NCI-H2227 (cell line): Measurements from ENCODE around the gene TNIK.
"Not testable (repeated sequence)": the region's sequence is repeated elsewhere in the genome, so short reads cannot be mapped to it uniquely, and the experiment has no call there.

Source experiments
- DNase-seq: peaks from one replicate; lab custom pipeline; 2025; ENCODE audit not compliant: unreplicated experiment; lab: John Stamatoyannopoulos, UW

Gene TNIK

GRCh38 chr3:171388527-171388926 is 71.7 kb downstream of the TNIK start:
- no peak for DNase-seq

- no peak for DNase-seq
Measured at GRCh38 chr3:171387062-171387461, 73.1 kb downstream of the TNIK start.

- no peak for DNase-seq
Measured at GRCh38 chr3:171385086-171385485, 75.1 kb downstream of the TNIK start.

DNA sequence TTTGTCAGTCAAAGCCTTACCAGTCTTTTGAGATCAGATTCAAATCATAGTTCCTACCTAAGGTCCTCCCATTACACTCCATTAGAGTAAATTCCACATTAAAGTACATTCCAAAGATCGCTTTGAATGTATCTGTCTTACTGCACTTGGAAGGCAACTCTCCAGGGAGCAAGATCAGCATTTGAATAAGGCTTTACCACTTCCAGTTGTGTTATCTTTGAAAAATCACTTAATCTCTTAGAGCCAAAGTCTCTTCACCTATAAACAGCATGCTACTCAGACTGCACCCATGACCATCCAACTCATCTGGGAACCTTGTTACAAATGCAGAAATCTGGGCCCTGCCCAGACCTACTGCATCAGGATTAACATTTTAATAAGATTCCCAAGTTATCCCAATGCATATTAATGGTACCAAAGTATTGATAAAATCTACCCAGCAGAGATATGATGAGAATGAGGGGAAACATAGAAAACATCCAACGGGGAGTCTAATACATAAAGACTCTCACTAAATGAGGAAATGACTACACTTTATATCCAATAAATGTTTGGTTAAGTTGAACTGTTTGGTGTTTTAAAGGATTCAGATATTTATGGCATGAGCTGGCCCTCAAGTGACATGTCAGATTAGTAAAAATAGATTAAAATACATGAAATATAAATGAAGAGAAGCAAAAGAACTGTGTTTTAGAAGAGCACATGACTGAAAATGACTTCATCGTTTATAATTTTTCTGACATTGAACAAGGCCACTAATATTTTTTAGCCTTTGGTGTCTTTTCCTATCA is 75.9 kb downstream of the TNIK start:
- DNase-seq: no peak

DNA sequence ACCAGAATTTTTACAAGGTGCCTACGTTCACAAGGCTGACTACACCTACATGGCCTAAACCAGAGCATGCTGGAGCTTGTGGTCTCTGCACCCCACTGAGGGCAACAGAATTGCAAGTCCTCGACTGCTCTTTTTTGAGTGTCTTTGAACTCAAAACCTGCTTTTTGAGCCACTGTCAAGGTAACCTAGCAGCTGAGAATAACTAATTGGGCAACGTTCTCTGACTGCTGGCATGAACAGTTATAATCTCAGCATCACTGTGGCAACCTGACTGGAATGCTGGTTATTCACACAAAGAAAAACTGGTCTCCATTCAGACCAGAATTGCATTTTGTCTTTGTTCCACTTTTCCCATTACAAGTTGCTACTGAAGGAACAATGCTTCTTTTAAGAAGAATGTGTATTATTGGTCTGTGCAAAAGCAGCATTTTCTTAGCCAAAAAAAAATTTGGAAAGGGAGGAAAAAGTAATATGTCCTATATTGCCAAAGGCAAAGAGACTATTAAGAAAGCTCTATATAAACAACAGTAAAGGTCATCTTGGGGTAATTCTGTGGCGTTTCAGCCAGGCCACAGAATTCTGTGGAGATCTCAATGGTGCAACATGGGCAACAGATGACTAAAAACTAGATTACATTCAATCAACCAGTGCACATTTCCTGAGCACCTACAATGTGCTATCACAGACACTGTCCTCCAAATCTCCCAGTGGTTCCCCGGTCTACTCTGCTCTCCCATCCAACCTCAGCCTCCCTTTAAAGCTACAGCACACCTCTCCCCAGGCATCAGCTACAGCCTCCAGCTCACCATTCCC is 76.8 kb downstream of the TNIK start:
- no peak for DNase-seq

DNA sequence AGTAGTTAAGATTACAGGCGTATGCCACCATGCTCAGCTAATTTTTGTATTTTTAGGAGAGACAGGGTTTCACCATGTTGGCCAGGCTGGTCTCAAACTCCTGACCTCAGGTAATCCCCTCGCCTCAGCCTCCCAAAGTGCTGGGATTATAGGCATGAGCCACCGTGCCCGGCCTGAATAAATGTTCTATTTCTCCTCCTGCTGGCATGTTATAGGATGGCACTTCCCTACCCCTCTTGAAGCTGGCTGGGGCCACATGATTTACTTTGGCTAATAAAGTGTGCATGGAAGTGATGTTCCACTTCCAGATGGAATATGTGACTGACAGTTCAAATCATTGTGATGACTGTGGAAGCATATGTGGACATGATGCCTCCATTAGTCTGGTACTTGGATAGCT is 77.9 kb downstream of the TNIK start:
- DNase-seq: not testable (repeated sequence)

DNA sequence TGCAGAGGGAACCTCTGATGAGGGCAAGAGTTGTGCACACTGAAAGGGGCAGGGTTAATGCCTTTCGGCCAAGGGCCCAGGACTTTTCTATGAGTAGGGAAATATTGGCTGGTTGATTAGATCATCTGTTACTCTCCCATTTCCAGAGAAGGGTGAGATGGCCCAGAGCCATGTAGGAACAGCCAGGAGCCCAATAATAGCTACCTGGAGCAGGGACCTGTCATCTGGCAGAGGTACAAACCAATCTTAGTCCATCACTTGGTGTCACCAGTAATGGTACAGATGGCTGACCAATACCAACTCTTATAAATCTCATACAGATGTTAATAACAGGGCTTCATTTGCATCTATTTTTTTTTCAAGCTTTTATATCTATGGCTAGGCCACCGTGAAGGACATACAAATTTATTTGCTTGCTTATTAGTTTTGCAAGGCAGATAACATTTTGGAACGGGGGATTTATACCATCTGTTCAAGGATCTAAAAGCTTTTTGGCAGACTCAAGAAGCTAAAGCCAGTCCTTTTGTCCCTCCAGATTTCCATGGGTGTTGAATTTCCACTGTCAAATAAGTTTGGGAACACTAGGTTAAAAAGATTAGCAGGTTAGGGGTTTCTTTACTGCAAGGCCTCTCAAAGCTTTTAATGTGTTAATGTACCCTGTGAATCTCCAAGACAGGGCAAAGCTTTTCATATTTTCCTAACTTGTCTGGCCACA is 79.3 kb downstream of the TNIK start:
- no peak for DNase-seq

- DNase-seq: no peak
Measured at GRCh38 chr3:171379961-171380483, 80.2 kb downstream of the TNIK start.

GRCh38 chr3:171379281-171379680 is 80.9 kb downstream of the TNIK start:
- DNase-seq: no peak

- no peak for DNase-seq
Measured at GRCh38 chr3:171378586-171378985, 81.6 kb downstream of the TNIK start.

DNA sequence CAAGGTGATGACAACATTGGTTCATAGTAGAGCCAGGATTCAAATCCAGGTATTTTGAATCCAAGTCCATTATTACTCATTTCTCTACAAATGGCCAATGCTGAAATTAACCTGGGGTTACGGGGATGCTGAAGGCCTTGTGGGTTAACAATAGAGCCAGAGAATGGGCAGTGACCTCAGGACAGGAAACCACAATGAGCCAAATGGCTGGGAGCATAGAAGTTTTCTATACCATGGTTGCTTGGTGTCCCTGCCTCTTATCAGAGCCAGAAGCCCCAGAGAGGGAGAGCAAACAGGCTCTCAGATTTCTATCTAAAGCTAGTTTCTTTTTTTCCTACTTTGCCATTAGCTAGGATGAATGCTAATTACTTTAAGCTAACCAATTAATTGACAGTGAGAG is 82.3 kb downstream of the TNIK start:
- no peak for DNase-seq

DNA sequence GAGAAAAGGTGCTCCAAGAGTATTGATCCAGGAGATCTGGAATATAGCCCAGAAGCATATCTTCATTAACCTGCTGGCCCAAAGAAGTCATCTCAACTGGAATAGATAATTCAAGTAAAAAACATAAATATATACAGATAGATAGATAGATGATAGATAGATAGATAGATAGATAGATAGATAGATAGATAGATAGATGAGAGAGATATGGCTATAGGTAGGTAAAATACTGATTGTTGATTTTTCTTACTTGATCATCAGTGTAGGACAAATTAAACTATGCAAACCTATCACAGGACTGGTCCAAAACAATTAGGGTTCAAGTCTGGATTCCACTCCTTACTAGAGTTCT is 83.6 kb downstream of the TNIK start:
- DNase-seq: no peak

GRCh38 chr3:171375666-171376595 is 84.3 kb downstream of the TNIK start:
- DNase-seq: no peak

DNA sequence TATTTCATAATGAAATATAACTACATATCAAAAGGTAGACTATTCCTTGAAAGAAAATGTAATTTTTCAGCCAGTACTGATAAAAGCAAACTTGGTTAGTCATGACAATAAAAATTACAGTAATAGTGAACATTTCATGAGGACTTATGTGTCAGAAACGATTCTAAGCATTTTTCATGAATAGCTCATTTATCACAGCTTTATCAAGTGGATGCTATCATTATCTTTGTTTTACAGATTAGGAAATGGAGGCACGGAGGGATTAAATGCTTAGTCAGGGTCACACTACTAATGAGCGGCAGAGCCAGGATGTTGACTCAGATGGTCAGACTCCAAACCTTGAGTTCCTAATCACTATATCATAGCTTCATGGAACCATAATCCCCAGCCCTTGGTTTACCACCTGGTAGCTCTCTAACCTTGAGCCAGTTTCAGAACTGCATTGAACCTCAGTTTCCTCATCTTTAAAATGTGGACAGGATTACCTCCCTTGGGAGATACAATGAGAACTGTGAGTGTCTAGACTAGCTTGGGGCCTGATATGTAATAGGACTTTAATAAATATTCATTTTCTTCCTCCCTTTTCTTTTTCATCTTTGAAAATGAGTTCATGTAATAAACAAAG is 85.4 kb downstream of the TNIK start:
- DNase-seq: no peak

GRCh38 chr3:171374260-171374659 is 85.9 kb downstream of the TNIK start:
- DNase-seq: peak; percentile 34

GRCh38 chr3:171373711-171374110 is 86.5 kb downstream of the TNIK start:
- no peak for DNase-seq

- DNase-seq: no peak
Measured at GRCh38 chr3:171372694-171373093, 87.5 kb downstream of the TNIK start.

DNA sequence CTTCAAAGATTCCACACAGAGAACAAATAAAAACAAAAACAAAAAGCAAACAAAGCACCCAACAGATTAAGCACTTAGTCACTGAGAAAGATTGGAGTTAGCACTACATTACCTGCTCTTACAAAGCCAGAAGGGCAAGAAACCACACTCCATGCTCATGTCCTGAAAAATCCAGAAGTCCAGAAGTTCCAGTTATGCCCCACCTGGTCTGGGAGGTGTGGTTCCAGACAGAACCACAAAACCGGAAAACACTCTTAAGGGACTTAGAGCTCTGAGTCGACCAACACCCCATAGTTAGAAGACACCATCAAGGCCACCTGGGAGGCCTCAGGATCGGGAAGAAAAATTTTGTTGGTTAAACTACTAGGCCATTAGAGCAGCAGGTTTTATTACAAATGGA is 88.9 kb downstream of the TNIK start:
- DNase-seq: no peak

DNA sequence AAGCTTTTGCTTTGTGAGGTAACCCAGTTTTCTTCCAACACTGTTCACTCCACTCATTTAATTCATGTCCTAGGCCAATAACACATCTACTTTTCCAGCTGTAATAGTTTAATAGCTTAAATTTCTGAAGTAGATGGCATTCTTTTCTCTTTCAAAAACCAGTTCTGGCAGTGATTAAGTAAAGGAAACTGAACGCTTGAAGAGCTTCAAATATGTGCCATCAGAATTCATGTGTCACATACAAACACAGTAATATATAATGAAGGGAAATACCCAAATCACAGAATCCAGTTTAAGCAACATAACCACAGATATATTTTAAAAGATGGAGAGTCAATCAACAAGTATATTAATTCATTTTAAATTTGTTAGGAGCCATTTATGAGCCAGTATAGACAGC is 91.0 kb downstream of the TNIK start:
- DNase-seq: no peak

- not testable (repeated sequence) for DNase-seq
Measured at GRCh38 chr3:171366738-171367137, 93.5 kb downstream of the TNIK start.
